K562 (cell line): ENCODE measurements around the gene GIPC3.

ENCODE experiments used
- ADNP ChIP-seq: fragments of 200-800 bp; sonication (Bioruptor generic); IDR thresholded peaks from 2 replicates; pipeline ENCODE4 v1.6.1; 2016; ENCODE audit warnings: missing genetic modification characterization, missing compliant biosample characterization
- CHD4 ChIP-seq: fragments of 200-600 bp; sonication (generic); IDR thresholded peaks from 3 replicates; pipeline ENCODE4 v1.6.1; 2012; ENCODE audit warnings: low read depth, mild to moderate bottlenecking, mixed read lengths, low read length, inconsistent platforms; ENCODE audit not compliant: insufficient read depth, insufficient replicate concordance, poor library complexity, severe bottlenecking
- EP300 ChIP-seq: IDR thresholded peaks from 2 replicates; pipeline ENCODE4 v1.6.1; 2012; ENCODE audit warnings: low read length, improper control_type of control experiment
- FOSL1 ChIP-seq: fragments of 200-800 bp; sonication (Bioruptor generic); conservative IDR thresholded peaks from 2 replicates; pipeline ENCODE4 v1.6.1; 2016; ENCODE audit warnings: missing genetic modification characterization, missing compliant biosample characterization
- KDM1A ChIP-seq, 2 experiments: fragments of 450-650 bp; IDR thresholded peaks; 2 replicates each; pipeline ENCODE4 v1.6.1; 2016; ENCODE audit warnings: mild to moderate bottlenecking in 2 of 2
- SIN3A ChIP-seq, 2 experiments: fragments of 150-350 bp in 1 of 2; IDR thresholded peaks; 2 replicates each; pipeline ENCODE4 v1.6.1; 2011 to 2016; ENCODE audit warnings: borderline replicate concordance in 2 of 2, low read depth in 2 of 2, low read length in 2 of 2, mild to moderate bottlenecking in 2 of 2, moderate library complexity in 2 of 2; ENCODE audit not compliant: control insufficient read depth in 1 of 2
- SMAD3 ChIP-seq: fragments of 450-650 bp; formaldehyde crosslinking; conservative IDR thresholded peaks from 2 replicates; pipeline ENCODE4 v1.4.0; 2020; ENCODE audit warnings: mild to moderate bottlenecking
- TCF7 ChIP-seq: sonication (generic); IDR thresholded peaks from 2 replicates; pipeline ENCODE4 v1.6.1; 2016; ENCODE audit warnings: antibody characterized with exemption, borderline replicate concordance
- TEAD2 ChIP-seq: fragments of 450-650 bp; IDR thresholded peaks from 2 replicates; pipeline ENCODE4 v1.6.1; 2016; ENCODE audit warnings: missing genetic modification characterization, control low read depth, missing compliant biosample characterization
- TF ChIP-seq, protein P1 (sequence below), 2 experiments: fragments of 450-650 bp; formaldehyde crosslinking in 1 of 2; IDR thresholded peaks; 2 replicates each; pipeline versions ENCODE4 v1.4.0 to v1.6.1; 2014 to 2020; ENCODE audit warnings: mild to moderate bottlenecking in 2 of 2, borderline replicate concordance in 1 of 2, low read depth in 1 of 2
- TF ChIP-seq, protein P2 (sequence below): sonication (generic); formaldehyde crosslinking; IDR thresholded peaks from 2 replicates; pipeline ENCODE4 v1.8.1; 2023; ENCODE audit warnings: mild to moderate bottlenecking, missing genetic modification reagents, moderate library complexity
- TF ChIP-seq, protein P3 (sequence below), 3 experiments: IDR thresholded peaks in 2 of 3; conservative IDR thresholded peaks in 1 of 3; 2 replicates each; pipeline ENCODE4 v1.5.1; 2011 to 2012; ENCODE audit warnings: low read length in 3 of 3, mild to moderate bottlenecking in 3 of 3, control low read depth in 2 of 3, improper control_type of control experiment in 1 of 3, inconsistent platforms in 1 of 3, low read depth in 1 of 3, mixed read lengths in 1 of 3, moderate library complexity in 1 of 3; ENCODE audit not compliant: insufficient read depth in 2 of 3
- TF ChIP-seq, protein P4 (sequence below): fragments of 450-650 bp; formaldehyde crosslinking; IDR thresholded peaks from 2 replicates; pipeline ENCODE4 v1.4.0; 2022; ENCODE audit warnings: missing genetic modification characterization
- TF ChIP-seq, protein P5 (sequence below): sonication (generic); formaldehyde crosslinking; IDR thresholded peaks from 2 replicates; pipeline ENCODE4 v1.5.0; 2020; ENCODE audit warnings: missing genetic modification reagents

DNA sequence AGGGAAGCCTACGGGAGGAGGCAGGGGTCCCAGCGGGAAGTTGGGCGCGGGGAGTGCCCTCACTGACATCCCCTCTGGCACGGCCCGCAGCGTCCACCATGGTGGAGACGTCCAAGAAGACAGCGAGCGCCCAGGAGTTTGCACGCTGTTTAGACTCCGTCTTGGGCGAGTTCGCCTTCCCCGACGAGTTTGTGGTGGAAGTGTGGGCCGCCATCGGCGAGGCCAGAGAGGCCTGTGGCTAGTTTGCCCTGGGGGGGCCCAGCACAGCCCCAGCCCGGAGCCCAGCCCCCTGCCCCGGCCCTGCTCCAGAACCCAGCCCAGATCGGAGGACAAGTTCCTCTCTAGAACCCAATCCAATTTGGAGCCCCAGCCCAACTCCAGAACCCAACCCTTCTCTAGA lies 4.7 kb downstream of the GIPC3 start:
- TF ChIP-seq FOSL1 (tag) (no peak), TCF7 (no peak), SMAD3 (CRISPR knock-in tag) (no peak), EP300 (no peak), KDM1A (IDR thresholded peaks at IDR 0.05) (no peak), ADNP (tag) (no peak), SIN3A (IDR thresholded peaks at IDR 0.05; ENCODE audit: borderline replicate concordance in 2 of 2, control insufficient read depth in 1 of 2, low read depth in 2 of 2, low read length in 2 of 2) (no peak), TEAD2 (tag) (no peak), CHD4 (no peak)
- TF ChIP-seq, protein P1, sequence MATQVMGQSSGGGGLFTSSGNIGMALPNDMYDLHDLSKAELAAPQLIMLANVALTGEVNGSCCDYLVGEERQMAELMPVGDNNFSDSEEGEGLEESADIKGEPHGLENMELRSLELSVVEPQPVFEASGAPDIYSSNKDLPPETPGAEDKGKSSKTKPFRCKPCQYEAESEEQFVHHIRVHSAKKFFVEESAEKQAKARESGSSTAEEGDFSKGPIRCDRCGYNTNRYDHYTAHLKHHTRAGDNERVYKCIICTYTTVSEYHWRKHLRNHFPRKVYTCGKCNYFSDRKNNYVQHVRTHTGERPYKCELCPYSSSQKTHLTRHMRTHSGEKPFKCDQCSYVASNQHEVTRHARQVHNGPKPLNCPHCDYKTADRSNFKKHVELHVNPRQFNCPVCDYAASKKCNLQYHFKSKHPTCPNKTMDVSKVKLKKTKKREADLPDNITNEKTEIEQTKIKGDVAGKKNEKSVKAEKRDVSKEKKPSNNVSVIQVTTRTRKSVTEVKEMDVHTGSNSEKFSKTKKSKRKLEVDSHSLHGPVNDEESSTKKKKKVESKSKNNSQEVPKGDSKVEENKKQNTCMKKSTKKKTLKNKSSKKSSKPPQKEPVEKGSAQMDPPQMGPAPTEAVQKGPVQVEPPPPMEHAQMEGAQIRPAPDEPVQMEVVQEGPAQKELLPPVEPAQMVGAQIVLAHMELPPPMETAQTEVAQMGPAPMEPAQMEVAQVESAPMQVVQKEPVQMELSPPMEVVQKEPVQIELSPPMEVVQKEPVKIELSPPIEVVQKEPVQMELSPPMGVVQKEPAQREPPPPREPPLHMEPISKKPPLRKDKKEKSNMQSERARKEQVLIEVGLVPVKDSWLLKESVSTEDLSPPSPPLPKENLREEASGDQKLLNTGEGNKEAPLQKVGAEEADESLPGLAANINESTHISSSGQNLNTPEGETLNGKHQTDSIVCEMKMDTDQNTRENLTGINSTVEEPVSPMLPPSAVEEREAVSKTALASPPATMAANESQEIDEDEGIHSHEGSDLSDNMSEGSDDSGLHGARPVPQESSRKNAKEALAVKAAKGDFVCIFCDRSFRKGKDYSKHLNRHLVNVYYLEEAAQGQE (IDR thresholded peaks at IDR 0.05; ENCODE audit: borderline replicate concordance) = no peak
- TF ChIP-seq, protein P1 (CRISPR knock-in tag; IDR thresholded peaks at IDR 0.05; ENCODE audit: low read depth) = no peak
- TF ChIP-seq, protein P2, sequence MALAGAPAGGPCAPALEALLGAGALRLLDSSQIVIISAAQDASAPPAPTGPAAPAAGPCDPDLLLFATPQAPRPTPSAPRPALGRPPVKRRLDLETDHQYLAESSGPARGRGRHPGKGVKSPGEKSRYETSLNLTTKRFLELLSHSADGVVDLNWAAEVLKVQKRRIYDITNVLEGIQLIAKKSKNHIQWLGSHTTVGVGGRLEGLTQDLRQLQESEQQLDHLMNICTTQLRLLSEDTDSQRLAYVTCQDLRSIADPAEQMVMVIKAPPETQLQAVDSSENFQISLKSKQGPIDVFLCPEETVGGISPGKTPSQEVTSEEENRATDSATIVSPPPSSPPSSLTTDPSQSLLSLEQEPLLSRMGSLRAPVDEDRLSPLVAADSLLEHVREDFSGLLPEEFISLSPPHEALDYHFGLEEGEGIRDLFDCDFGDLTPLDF = no peak
- TF ChIP-seq, protein P3, sequence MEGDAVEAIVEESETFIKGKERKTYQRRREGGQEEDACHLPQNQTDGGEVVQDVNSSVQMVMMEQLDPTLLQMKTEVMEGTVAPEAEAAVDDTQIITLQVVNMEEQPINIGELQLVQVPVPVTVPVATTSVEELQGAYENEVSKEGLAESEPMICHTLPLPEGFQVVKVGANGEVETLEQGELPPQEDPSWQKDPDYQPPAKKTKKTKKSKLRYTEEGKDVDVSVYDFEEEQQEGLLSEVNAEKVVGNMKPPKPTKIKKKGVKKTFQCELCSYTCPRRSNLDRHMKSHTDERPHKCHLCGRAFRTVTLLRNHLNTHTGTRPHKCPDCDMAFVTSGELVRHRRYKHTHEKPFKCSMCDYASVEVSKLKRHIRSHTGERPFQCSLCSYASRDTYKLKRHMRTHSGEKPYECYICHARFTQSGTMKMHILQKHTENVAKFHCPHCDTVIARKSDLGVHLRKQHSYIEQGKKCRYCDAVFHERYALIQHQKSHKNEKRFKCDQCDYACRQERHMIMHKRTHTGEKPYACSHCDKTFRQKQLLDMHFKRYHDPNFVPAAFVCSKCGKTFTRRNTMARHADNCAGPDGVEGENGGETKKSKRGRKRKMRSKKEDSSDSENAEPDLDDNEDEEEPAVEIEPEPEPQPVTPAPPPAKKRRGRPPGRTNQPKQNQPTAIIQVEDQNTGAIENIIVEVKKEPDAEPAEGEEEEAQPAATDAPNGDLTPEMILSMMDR (IDR thresholded peaks at IDR 0.05 in 2 of 3, conservative IDR thresholded peaks at IDR 0.05 in 1 of 3; ENCODE audit: insufficient read depth in 2 of 3, low read depth in 1 of 3, low read length in 3 of 3) = no peak
- TF ChIP-seq, protein P4, sequence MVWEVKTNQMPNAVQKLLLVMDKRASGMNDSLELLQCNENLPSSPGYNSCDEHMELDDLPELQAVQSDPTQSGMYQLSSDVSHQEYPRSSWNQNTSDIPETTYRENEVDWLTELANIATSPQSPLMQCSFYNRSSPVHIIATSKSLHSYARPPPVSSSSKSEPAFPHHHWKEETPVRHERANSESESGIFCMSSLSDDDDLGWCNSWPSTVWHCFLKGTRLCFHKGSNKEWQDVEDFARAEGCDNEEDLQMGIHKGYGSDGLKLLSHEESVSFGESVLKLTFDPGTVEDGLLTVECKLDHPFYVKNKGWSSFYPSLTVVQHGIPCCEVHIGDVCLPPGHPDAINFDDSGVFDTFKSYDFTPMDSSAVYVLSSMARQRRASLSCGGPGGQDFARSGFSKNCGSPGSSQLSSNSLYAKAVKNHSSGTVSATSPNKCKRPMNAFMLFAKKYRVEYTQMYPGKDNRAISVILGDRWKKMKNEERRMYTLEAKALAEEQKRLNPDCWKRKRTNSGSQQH = no peak
- TF ChIP-seq, protein P5, sequence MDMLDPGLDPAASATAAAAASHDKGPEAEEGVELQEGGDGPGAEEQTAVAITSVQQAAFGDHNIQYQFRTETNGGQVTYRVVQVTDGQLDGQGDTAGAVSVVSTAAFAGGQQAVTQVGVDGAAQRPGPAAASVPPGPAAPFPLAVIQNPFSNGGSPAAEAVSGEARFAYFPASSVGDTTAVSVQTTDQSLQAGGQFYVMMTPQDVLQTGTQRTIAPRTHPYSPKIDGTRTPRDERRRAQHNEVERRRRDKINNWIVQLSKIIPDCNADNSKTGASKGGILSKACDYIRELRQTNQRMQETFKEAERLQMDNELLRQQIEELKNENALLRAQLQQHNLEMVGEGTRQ (CRISPR knock-in tag) = no peak
